GM12878 (cell line): Measurements from ENCODE around the gene FHOD3. TPM values are rescaled to one million over a fixed set of nuclear protein-coding genes. Genes with fewer than 3 reads are reported as not detected.

Experiments
- CREB1 ChIP-seq: IDR thresholded peaks from 2 replicates; pipeline ENCODE4 v1.6.1; 2012; ENCODE audit warnings: low read depth, mild to moderate bottlenecking, inconsistent platforms
- E2F8 ChIP-seq: fragments of 450-650 bp; IDR thresholded peaks from 2 replicates; pipeline ENCODE4 v1.6.1; 2018; ENCODE audit warnings: mild to moderate bottlenecking, low read depth, moderate library complexity; ENCODE audit not compliant: partially characterized antibody
- ETV6 ChIP-seq, 2 experiments: fragments of 450-650 bp in 1 of 2; IDR thresholded peaks in 1 of 2; conservative IDR thresholded peaks in 1 of 2; 2 replicates each; pipeline ENCODE4 v1.6.1; 2014; ENCODE audit warnings: antibody characterized with exemption in 1 of 2, borderline replicate concordance in 1 of 2, low read depth in 1 of 2, mild to moderate bottlenecking in 1 of 2, moderate library complexity in 1 of 2
- POLR2A ChIP-seq: IDR thresholded peaks from 2 replicates; pipeline ENCODE4 v1.6.1; 2011; ENCODE audit warnings: low read depth, mild to moderate bottlenecking, low read length
- RBBP5 ChIP-seq: fragments of 200-600 bp; sonication (generic); conservative IDR thresholded peaks from 2 replicates; pipeline ENCODE4 v1.6.1; 2016
- ZBED1 ChIP-seq: IDR thresholded peaks from 2 replicates; pipeline ENCODE4 v1.6.1; 2016; ENCODE audit warnings: borderline replicate concordance
- polyA plus RNA-seq, 11 experiments: library from polyadenylated mRNA; depleted of rRNA in 4 of 11; unstranded in 6 of 11; stranded (reverse) in 5 of 11; fragments of >200 nt; fragmentation: Nextera tagmentation in 4 of 11; fragmentation: Illumina TruSeq in 1 of 11; extraction: Ambion mirVana in 4 of 11; extraction: Trizol in 1 of 11; gene quantifications; 1 replicate in 1 of 11; 2 replicates in 10 of 11; pipeline versions ENCODE4 v1.2.1 to v1.2.3, GENCODE V29; 2011 to 2016; ENCODE audit warnings: inconsistent platforms in 2 of 11, missing spikeins in 2 of 11, low read depth in 1 of 11
- total RNA-seq, 4 experiments: library from RNA; depleted of rRNA in 3 of 4; stranded (reverse); fragments of >200 nt in 3 of 4; fragmentation: Illumina TruSeq in 1 of 4; extraction: Trizol in 1 of 4; gene quantifications; 2 replicates each; pipeline versions ENCODE4 v1.2.1 to v1.2.3, GENCODE V29; 2013 to 2021
- TF ChIP-seq, protein P1 (sequence below): IDR thresholded peaks from 2 replicates; pipeline ENCODE4 v1.6.1; 2012; ENCODE audit warnings: low read length, inconsistent platforms
- TF ChIP-seq, protein P2 (sequence below), 3 experiments: IDR thresholded peaks in 2 of 3; conservative IDR thresholded peaks in 1 of 3; 2 replicates each; pipeline ENCODE4 v1.5.1; 2011; ENCODE audit warnings: low read depth in 3 of 3, low read length in 3 of 3, mild to moderate bottlenecking in 3 of 3, control low read depth in 2 of 3, moderate library complexity in 2 of 3, inconsistent platforms in 1 of 3, mixed read lengths in 1 of 3; ENCODE audit not compliant: control insufficient read depth in 2 of 3, insufficient read depth in 1 of 3; ENCODE audit errors: extremely low read depth in 1 of 3
- TF ChIP-seq, protein P3 (sequence below): IDR thresholded peaks from 2 replicates; pipeline ENCODE4 v1.6.1; 2012; ENCODE audit warnings: low read depth, low read length, improper control_type of control experiment
- TF ChIP-seq, protein P4 (sequence below): IDR thresholded peaks from 2 replicates; pipeline ENCODE4 v1.6.1; 2012; ENCODE audit warnings: low read depth, low read length, improper control_type of control experiment

FHOD3 gene
- total and polyA plus RNA-seq, 10 of the 15 experiments (the other 5 are each of a cell fraction or from before 2014, with no cell fraction given) = 0.77 to 26.7 (median 10.4) TPM

DNA sequence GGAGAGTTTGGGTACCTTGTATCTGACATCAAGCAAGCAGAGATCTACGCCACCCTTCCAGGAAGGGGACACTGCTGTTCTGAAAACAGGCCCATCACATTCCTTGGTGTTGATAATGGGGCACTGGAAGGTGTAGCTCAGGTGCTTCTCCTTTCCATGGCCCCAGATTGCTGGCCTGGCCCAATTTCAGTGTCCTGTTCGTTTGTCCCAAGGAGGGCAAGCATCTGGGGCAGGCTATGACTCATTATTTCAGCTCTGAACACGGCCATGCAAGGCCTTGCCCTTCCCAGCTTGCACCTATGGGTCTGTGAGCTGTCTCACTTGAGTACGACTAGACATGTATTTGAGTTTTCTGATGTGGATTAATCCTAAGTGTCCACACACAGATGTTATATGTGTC, 101.5 kb downstream of the FHOD3 start (continued):
- TF ChIP-seq, protein P1, sequence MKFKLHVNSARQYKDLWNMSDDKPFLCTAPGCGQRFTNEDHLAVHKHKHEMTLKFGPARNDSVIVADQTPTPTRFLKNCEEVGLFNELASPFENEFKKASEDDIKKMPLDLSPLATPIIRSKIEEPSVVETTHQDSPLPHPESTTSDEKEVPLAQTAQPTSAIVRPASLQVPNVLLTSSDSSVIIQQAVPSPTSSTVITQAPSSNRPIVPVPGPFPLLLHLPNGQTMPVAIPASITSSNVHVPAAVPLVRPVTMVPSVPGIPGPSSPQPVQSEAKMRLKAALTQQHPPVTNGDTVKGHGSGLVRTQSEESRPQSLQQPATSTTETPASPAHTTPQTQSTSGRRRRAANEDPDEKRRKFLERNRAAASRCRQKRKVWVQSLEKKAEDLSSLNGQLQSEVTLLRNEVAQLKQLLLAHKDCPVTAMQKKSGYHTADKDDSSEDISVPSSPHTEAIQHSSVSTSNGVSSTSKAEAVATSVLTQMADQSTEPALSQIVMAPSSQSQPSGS = no peak
- TF ChIP-seq, protein P2, sequence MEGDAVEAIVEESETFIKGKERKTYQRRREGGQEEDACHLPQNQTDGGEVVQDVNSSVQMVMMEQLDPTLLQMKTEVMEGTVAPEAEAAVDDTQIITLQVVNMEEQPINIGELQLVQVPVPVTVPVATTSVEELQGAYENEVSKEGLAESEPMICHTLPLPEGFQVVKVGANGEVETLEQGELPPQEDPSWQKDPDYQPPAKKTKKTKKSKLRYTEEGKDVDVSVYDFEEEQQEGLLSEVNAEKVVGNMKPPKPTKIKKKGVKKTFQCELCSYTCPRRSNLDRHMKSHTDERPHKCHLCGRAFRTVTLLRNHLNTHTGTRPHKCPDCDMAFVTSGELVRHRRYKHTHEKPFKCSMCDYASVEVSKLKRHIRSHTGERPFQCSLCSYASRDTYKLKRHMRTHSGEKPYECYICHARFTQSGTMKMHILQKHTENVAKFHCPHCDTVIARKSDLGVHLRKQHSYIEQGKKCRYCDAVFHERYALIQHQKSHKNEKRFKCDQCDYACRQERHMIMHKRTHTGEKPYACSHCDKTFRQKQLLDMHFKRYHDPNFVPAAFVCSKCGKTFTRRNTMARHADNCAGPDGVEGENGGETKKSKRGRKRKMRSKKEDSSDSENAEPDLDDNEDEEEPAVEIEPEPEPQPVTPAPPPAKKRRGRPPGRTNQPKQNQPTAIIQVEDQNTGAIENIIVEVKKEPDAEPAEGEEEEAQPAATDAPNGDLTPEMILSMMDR (IDR thresholded peaks at IDR 0.05 in 2 of 3, conservative IDR thresholded peaks at IDR 0.05 in 1 of 3; ENCODE audit: control insufficient read depth in 2 of 3, extremely low read depth in 1 of 3, insufficient read depth in 1 of 3, low read depth in 3 of 3, low read length in 3 of 3) = no peak
- TF ChIP-seq E2F8 = no peak
- no peak for TF ChIP-seq ETV6 (conservative IDR thresholded peaks at IDR 0.05 in 1 of 2, IDR thresholded peaks at IDR 0.05 in 1 of 2; ENCODE audit: borderline replicate concordance in 1 of 2, low read depth in 1 of 2)
- TF ChIP-seq, protein P3, sequence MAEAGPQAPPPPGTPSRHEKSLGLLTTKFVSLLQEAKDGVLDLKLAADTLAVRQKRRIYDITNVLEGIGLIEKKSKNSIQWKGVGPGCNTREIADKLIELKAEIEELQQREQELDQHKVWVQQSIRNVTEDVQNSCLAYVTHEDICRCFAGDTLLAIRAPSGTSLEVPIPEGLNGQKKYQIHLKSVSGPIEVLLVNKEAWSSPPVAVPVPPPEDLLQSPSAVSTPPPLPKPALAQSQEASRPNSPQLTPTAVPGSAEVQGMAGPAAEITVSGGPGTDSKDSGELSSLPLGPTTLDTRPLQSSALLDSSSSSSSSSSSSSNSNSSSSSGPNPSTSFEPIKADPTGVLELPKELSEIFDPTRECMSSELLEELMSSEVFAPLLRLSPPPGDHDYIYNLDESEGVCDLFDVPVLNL = no peak
- no peak for TF ChIP-seq RBBP5
- TF ChIP-seq, protein P4, sequence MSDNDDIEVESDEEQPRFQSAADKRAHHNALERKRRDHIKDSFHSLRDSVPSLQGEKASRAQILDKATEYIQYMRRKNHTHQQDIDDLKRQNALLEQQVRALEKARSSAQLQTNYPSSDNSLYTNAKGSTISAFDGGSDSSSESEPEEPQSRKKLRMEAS = no peak
- TF ChIP-seq CREB1 = no peak
- no peak for TF ChIP-seq ZBED1
- TF ChIP-seq POLR2A = no peak
- TF ChIP-seq, all 136 proteins: peak for 0
